Stimulated activated CD8-positive, alpha-beta memory T cell treated with anti-CD3 and anti-CD28 coated beads, Interleukin-15, amount 100 ng/mL, for 48 hours (primary cell): ENCODE results near the gene ZNF609.
"Not testable (repeated sequence)": the region's sequence is repeated elsewhere in the genome, so short reads cannot be mapped to it uniquely, and the experiment has no call there.

Source experiments
- DNase-seq, 2 donors: peaks; one replicate each; pipeline ENCODE4 v3.0.0-alpha.2; 2020; ENCODE audit warnings: low read depth in 2 of 2

Gene ZNF609

GRCh38 chr15:64644811-64645210 lies 184.4 kb downstream of the ZNF609 start:
- DNase-seq: not testable (repeated sequence)

- no peak for DNase-seq
Observed at GRCh38 chr15:64645995-64646394, 185.6 kb downstream of the ZNF609 start.

GRCh38 chr15:64647367-64647766 lies 187.0 kb downstream of the ZNF609 start:
- DNase-seq: no peak

GRCh38 chr15:64650552-64650951 lies 190.2 kb downstream of the ZNF609 start:
- DNase-seq: no peak

- no peak for DNase-seq
Observed at GRCh38 chr15:64651601-64652191, 191.3 kb downstream of the ZNF609 start.

GRCh38 chr15:64653757-64654156 lies 193.4 kb downstream of the ZNF609 start:
- no peak for DNase-seq

GRCh38 chr15:64656508-64656907 lies 196.1 kb downstream of the ZNF609 start:
- no peak for DNase-seq

- DNase-seq: no peak
Observed at GRCh38 chr15:64665179-64665578, 204.8 kb downstream of the ZNF609 start.

- DNase-seq: no peak
Observed at GRCh38 chr15:64667736-64668161, 207.4 kb downstream of the ZNF609 start.

- DNase-seq: no peak
Observed at GRCh38 chr15:64673866-64674265, 213.5 kb downstream of the ZNF609 start.

- DNase-seq: no peak
Observed at GRCh38 chr15:64678126-64678819, 217.9 kb downstream of the ZNF609 start.

- DNase-seq: no peak
Observed at GRCh38 chr15:64680097-64680496, 219.7 kb downstream of the ZNF609 start.

- no peak for DNase-seq
Observed at GRCh38 chr15:64681424-64682024, 221.1 kb downstream of the ZNF609 start.

GRCh38 chr15:64682255-64682654 lies 221.9 kb downstream of the ZNF609 start:
- DNase-seq: no peak

GRCh38 chr15:64683378-64683777 lies 223.0 kb downstream of the ZNF609 start:
- DNase-seq: no peak

- no peak for DNase-seq
Observed at GRCh38 chr15:64685230-64685888, 225.0 kb downstream of the ZNF609 start.

GRCh38 chr15:64686130-64686735 lies 225.9 kb downstream of the ZNF609 start:
- DNase-seq: no peak

GRCh38 chr15:64687172-64687571 lies 226.8 kb downstream of the ZNF609 start:
- no peak for DNase-seq

GRCh38 chr15:64687688-64688087 lies 227.3 kb downstream of the ZNF609 start:
- DNase-seq: no peak

- no peak for DNase-seq
Observed at GRCh38 chr15:64688770-64689169, 228.4 kb downstream of the ZNF609 start.

GRCh38 chr15:64690008-64690407 lies 229.6 kb downstream of the ZNF609 start:
- DNase-seq: no peak

- DNase-seq: no peak
Observed at GRCh38 chr15:64690578-64691296, 230.4 kb downstream of the ZNF609 start.
